COR-L47 (cell line): ENCODE data around the gene INAVA.
"Not testable (repeated sequence)": the region's sequence is repeated elsewhere in the genome, so short reads cannot be mapped to it uniquely, and the experiment has no call there.

Experiments
- DNase-seq: peaks from one replicate; lab custom pipeline; 2025; lab: John Stamatoyannopoulos, UW

INAVA gene

DNA sequence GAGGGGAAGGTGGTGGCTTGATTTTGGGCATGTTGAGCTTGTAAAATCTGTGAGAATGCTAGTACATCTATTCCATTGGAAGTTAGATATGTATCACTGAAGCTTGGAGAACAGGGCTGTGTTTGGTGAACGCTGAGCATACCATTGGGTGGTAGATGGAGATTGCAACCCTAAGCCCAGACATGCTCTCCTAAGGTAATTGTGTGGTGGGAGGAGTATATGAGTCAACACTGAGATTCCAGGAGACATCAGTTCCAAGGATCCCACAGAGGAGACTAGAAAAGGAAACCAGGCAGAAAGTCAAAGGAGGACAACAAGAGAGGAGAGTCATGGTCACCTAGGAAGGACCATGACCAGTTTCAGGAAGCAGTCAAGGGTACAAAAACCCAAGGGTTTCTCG, 68.4 kb downstream of the INAVA start:
- DNase-seq, result no peak

DNA sequence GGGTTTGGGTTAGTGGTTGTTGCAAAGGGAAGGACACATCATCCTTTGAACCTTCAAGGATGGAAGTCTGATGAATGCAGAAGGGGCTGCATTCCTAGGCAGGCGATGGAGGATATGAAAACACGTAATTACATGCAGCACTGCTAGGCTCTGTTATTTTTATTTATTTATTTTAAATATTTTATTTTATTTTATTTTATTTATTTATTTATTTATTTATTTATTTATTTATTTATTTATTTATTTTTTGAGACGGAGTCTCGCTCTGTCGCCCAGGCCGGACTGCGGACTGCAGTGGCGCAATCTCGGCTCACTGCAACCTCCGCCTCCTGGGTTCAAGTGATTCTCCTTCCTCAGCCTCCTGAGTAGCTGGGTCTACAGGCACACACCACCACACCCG, 69.2 kb downstream of the INAVA start:
- DNase-seq, result not testable (repeated sequence)
